ENCODE results near the gene SSR1. TPM values are rescaled to one million over a fixed set of nuclear protein-coding genes. Genes with fewer than 3 reads are reported as not detected.

Gene SSR1
- total RNA-seq, 1 donor from 2014 or later = 132 TPM

- H3K27ac Mint-ChIP-seq (ENCODE audit: unreplicated experiment) = no peak overlapping the region
- H3K4me3 Mint-ChIP-seq (ENCODE audit: unreplicated experiment) = no peak overlapping the region
- H3K27me3 Mint-ChIP-seq (ENCODE audit: unreplicated experiment) = peaks cover 10% of the 10 kb centered on the region
- peaks cover 6% of the 10 kb centered on the region for H3K36me3 Mint-ChIP-seq (ENCODE audit: low read depth, unreplicated experiment)
- no peak for TF ChIP-seq CTCF (IDR thresholded peaks at IDR 0.05; ENCODE audit: unreplicated experiment)
- peaks cover 8% of the 10 kb centered on the region for H3K4me1 Mint-ChIP-seq (ENCODE audit: unreplicated experiment)
- no peak for DNase-seq (ENCODE audit: low spot score)
- no peaks in the 10 kb centered on the region for H3K9me3 Mint-ChIP-seq (ENCODE audit: unreplicated experiment)
These were observed 56.2 kb downstream of the SSR1 start for GRCh38 chr6:7256785-7257184.

GRCh38 chr6:7255918-7256317 lies 57.1 kb downstream of the SSR1 start:
- no peak overlapping the region for H3K27ac Mint-ChIP-seq (ENCODE audit: unreplicated experiment)
- peaks cover 7% of the 10 kb centered on the region for H3K4me1 Mint-ChIP-seq (ENCODE audit: unreplicated experiment)
- no peak overlapping the region for H3K4me3 Mint-ChIP-seq (ENCODE audit: unreplicated experiment)
- no peak for TF ChIP-seq CTCF (IDR thresholded peaks at IDR 0.05; ENCODE audit: unreplicated experiment)
- DNase-seq (ENCODE audit: low spot score) = no peak
- peaks cover 10% of the 10 kb centered on the region for H3K27me3 Mint-ChIP-seq (ENCODE audit: unreplicated experiment)
- H3K36me3 Mint-ChIP-seq (ENCODE audit: low read depth, unreplicated experiment) = peaks cover 6% of the 10 kb centered on the region
- H3K9me3 Mint-ChIP-seq (ENCODE audit: unreplicated experiment) = no peaks in the 10 kb centered on the region

GRCh38 chr6:7254980-7255835 lies 57.8 kb downstream of the SSR1 start:
- no peak overlapping the region for H3K4me3 Mint-ChIP-seq (ENCODE audit: unreplicated experiment)
- H3K27me3 Mint-ChIP-seq (ENCODE audit: unreplicated experiment) = peaks cover 10% of the 10 kb centered on the region
- no peaks in the 10 kb centered on the region for H3K9me3 Mint-ChIP-seq (ENCODE audit: unreplicated experiment)
- TF ChIP-seq CTCF (IDR thresholded peaks at IDR 0.05; ENCODE audit: unreplicated experiment) = no peak
- H3K27ac Mint-ChIP-seq (ENCODE audit: unreplicated experiment) = no peak overlapping the region
- peaks cover 10% of the 10 kb centered on the region for H3K36me3 Mint-ChIP-seq (ENCODE audit: low read depth, unreplicated experiment)
- no peak for DNase-seq (ENCODE audit: low spot score)
- peaks cover under 1% of the 10 kb centered on the region for H3K4me1 Mint-ChIP-seq (ENCODE audit: unreplicated experiment)

- H3K9me3 Mint-ChIP-seq (ENCODE audit: unreplicated experiment) = no peaks in the 10 kb centered on the region
- H3K4me3 Mint-ChIP-seq (ENCODE audit: unreplicated experiment) = no peak overlapping the region
- peaks cover 13% of the 10 kb centered on the region for H3K36me3 Mint-ChIP-seq (ENCODE audit: low read depth, unreplicated experiment)
- DNase-seq (ENCODE audit: low spot score) = no peak
- no peak overlapping the region for H3K27ac Mint-ChIP-seq (ENCODE audit: unreplicated experiment)
- H3K27me3 Mint-ChIP-seq (ENCODE audit: unreplicated experiment) = peaks cover 2% of the 10 kb centered on the region
- H3K4me1 Mint-ChIP-seq (ENCODE audit: unreplicated experiment) = no peaks in the 10 kb centered on the region
- TF ChIP-seq CTCF (IDR thresholded peaks at IDR 0.05; ENCODE audit: unreplicated experiment) = no peak
These were observed 60.6 kb downstream of the SSR1 start for GRCh38 chr6:7252390-7252789.

- no peak for TF ChIP-seq CTCF (IDR thresholded peaks at IDR 0.05; ENCODE audit: unreplicated experiment)
- no peak for DNase-seq (ENCODE audit: low spot score)
- Mint-ChIP-seq H3K27ac (ENCODE audit: unreplicated experiment) (no peak overlapping the region), H3K4me3 (ENCODE audit: unreplicated experiment) (no peak overlapping the region), H3K9me3 (ENCODE audit: unreplicated experiment) (no peaks in the 10 kb centered on the region), H3K36me3 (ENCODE audit: low read depth, unreplicated experiment) (peaks cover 13% of the 10 kb centered on the region), H3K4me1 (ENCODE audit: unreplicated experiment) (no peaks in the 10 kb centered on the region), H3K27me3 (ENCODE audit: unreplicated experiment) (peaks cover 2% of the 10 kb centered on the region)
These were observed 61.2 kb downstream of the SSR1 start for GRCh38 chr6:7251646-7252260.

Measured in endothelial cell (in vitro differentiated cells).